HAP-1 (cell line): Measurements from ENCODE around the gene ANKFN1.

Experiments used
- DNase-seq, 2 experiments: peaks; one replicate each; pipeline ENCODE4 v3.0.0-alpha.2; 2016 to 2020; ENCODE audit warnings: low spot score in 2 of 2
- H3K27me3 ChIP-seq: fragments of 250-450 bp; sonication (Bioruptor Pico); 2 replicates; pipeline ENCODE4 v1.5.1; 2020; ENCODE audit warnings: low read depth, mild to moderate bottlenecking, moderate library complexity
- H3K36me3 ChIP-seq: fragments of 250-450 bp; sonication (Bioruptor Pico); replicated peaks from 2 replicates; pipeline ENCODE4 v1.5.1; 2020; ENCODE audit warnings: mild to moderate bottlenecking
- H3K4me1 ChIP-seq: fragments of 250-450 bp; sonication (Bioruptor Pico); 2 replicates; pipeline ENCODE4 v1.5.1; 2020; ENCODE audit warnings: mild to moderate bottlenecking
- H3K4me3 ChIP-seq: fragments of 250-450 bp; sonication (Bioruptor Pico); 2 replicates; pipeline ENCODE4 v1.5.1; 2020; ENCODE audit warnings: mild to moderate bottlenecking, moderate library complexity
- H3K9me3 ChIP-seq: fragments of 250-450 bp; sonication (Bioruptor Pico); 2 replicates; pipeline ENCODE4 v1.5.1; 2020; ENCODE audit warnings: mild to moderate bottlenecking, moderate library complexity
- in situ Hi-C: fragments of 300-500 bp; cut with MboI; formaldehyde crosslinking; loops from 3 replicates; pipeline ENCODE4 v1.14.3; 2020; ENCODE audit warnings: low sequenced_read_pairs, inconsistent platforms, mixed read lengths

Gene ANKFN1

DNA sequence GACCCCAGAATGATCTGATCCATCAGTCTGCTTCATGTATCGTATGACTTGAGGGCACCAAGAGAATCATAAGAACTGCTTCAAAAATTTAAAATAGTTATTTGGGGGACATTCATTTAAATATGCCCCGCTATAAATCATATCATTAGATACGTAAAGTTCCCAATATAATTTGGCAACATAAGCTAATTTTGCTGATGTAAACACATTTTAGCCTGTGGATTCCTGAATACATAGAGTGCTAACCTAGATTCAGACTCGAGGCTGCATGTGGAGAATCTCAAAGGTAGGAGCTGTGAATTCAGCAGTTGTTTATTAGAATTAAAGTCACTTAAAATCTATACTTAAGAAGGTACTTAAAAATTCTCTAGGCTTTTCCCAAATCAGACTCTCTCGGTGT, 24.9 kb downstream of the ANKFN1 start:
- Histone ChIP-seq H3K4me1 (no peaks in the 10 kb centered on the region), H3K9me3 (no peaks in the 10 kb centered on the region), H3K27me3 (no peaks in the 10 kb centered on the region), H3K36me3 (no peaks in the 10 kb centered on the region), H3K4me3 (no peak overlapping the region)
- no peak for DNase-seq
- in situ Hi-C loops: no loop called here

- Histone ChIP-seq H3K4me1 (no peaks in the 10 kb centered on the region), H3K27me3 (no peaks in the 10 kb centered on the region), H3K9me3 (no peaks in the 10 kb centered on the region), H3K4me3 (no peak overlapping the region), H3K36me3 (no peaks in the 10 kb centered on the region)
- in situ Hi-C loops: no loop called here
- no peak for DNase-seq
Measured at GRCh38 chr17:56182081-56182480, 28.8 kb downstream of the ANKFN1 start.

GRCh38 chr17:56184650-56185049, 31.4 kb downstream of the ANKFN1 start:
- in situ Hi-C loops: no loop called here
- H3K36me3 ChIP-seq: no peaks in the 10 kb centered on the region
- no peak overlapping the region for H3K4me3 ChIP-seq

GRCh38 chr17:56185491-56186221, 32.4 kb downstream of the ANKFN1 start:
- Histone ChIP-seq H3K4me3 (no peak overlapping the region), H3K4me1 (no peaks in the 10 kb centered on the region), H3K9me3 (no peaks in the 10 kb centered on the region), H3K27me3 (no peaks in the 10 kb centered on the region), H3K36me3 (no peaks in the 10 kb centered on the region)
- in situ Hi-C loops: no loop called here
- DNase-seq: no peak

More at GRCh38 chr17:56184650-56185049, 31.4 kb downstream of the ANKFN1 start:
- DNase-seq: no peak
- H3K4me1 ChIP-seq: no peaks in the 10 kb centered on the region
- no peaks in the 10 kb centered on the region for H3K9me3 ChIP-seq
- H3K27me3 ChIP-seq: no peaks in the 10 kb centered on the region

DNA sequence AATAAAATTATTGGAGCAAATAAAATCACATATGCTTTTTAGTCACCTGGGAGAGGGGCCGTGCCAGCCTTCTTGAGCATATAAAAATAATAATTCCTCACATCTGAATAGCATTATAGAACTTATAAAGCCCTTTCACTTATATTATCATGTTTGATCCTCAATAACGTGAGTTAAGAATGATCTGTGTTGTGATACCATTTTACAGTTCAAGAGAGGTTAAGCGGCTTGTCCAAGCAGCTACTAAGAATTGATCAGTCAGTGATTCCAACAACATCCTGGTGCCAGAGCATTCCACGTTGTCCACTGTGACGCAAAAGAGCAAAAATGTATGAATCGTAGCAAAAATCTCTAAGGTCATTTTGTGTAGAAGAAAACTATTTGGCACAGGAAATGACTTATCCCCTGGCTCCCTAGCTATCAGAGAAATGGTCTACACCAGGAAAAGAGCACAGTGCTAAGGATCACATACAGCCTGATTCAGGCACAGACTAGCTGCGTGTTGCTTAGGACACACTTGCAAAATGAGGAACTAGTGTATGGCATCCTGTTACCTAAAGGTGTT, 33.0 kb downstream of the ANKFN1 start:
- in situ Hi-C loops: no loop called here
- DNase-seq: no peak
- Histone ChIP-seq H3K4me3 (no peak overlapping the region), H3K36me3 (no peaks in the 10 kb centered on the region), H3K27me3 (no peaks in the 10 kb centered on the region), H3K9me3 (no peaks in the 10 kb centered on the region), H3K4me1 (no peaks in the 10 kb centered on the region)

DNA sequence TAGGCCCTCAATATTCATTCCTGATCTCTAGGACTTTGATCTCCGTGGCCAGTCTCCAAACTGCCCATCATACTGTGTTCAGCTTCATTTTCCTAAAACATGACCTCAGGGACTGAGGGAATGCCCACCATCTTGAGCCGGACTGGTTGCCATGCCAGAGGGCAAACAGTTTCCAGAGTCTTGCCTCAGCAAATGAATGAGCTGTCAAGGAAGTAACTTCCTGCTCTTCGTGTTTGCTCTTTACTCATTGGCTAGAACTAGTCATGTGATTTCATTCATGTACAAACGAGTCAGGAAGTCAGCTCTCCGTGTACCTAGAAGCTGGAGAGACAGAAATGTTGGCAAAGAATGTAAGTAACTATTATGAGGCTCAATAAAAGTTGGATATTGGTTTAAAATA, 50.2 kb downstream of the ANKFN1 start:
- Histone ChIP-seq H3K4me3 (no peak overlapping the region), H3K36me3 (no peaks in the 10 kb centered on the region), H3K27me3 (no peaks in the 10 kb centered on the region), H3K9me3 (no peaks in the 10 kb centered on the region), H3K4me1 (no peaks in the 10 kb centered on the region)
- no peak for DNase-seq
- in situ Hi-C loops: no loop called here

- Histone ChIP-seq H3K4me1 (no peaks in the 10 kb centered on the region), H3K4me3 (no peak overlapping the region), H3K36me3 (no peaks in the 10 kb centered on the region), H3K9me3 (no peaks in the 10 kb centered on the region), H3K27me3 (no peaks in the 10 kb centered on the region)
- in situ Hi-C loops: no loop called here
- no peak for DNase-seq
Measured at GRCh38 chr17:56206351-56206750, 53.1 kb downstream of the ANKFN1 start.

- Histone ChIP-seq H3K4me3 (no peak overlapping the region), H3K9me3 (no peaks in the 10 kb centered on the region), H3K4me1 (no peaks in the 10 kb centered on the region), H3K36me3 (no peaks in the 10 kb centered on the region), H3K27me3 (no peaks in the 10 kb centered on the region)
- DNase-seq: no peak
- in situ Hi-C loops: no loop called here
Measured at GRCh38 chr17:56213031-56213430, 59.8 kb downstream of the ANKFN1 start.

DNA sequence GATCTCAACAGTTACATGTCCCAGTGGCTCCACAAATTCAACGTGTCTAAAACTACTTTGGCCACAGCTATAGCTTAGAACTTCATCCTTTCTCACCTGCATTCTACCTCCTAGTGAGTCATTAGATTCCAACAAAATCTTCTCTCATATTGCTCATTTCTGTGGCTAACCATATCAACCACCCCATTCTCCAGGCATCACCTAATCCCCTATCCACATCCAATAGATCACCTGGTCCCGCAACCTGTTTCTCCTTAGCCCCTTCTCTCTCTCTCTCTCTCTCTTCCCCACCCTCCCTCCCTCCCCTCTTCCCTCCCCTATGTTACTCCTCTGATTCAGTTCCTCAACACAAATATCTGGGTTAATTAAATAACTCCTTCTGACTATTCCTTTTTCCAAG, 64.6 kb downstream of the ANKFN1 start:
- Histone ChIP-seq H3K4me3 (no peak overlapping the region), H3K4me1 (no peaks in the 10 kb centered on the region), H3K9me3 (no peaks in the 10 kb centered on the region), H3K27me3 (no peaks in the 10 kb centered on the region), H3K36me3 (no peaks in the 10 kb centered on the region)
- in situ Hi-C loops: no loop called here
- DNase-seq: no peak

DNA sequence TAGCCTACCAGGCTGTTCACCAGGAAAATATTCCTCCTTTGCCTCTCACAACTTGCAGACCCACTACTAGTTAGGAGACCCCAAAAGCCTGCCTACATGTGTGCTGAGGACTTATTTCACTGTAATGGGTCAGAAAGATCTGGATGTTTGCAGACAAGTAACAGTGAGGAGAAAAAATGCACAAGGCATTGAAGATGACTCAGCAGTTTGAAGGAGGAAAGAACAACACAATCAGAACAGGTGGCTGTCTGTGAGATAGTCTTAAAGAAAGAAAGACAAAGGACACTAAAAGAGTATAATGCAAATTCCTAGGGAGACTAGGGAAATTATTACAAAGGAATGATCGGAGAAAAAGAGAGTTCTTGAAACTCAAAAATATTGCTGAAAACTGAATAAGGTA, 69.0 kb downstream of the ANKFN1 start:
- Histone ChIP-seq H3K36me3 (no peaks in the 10 kb centered on the region), H3K4me1 (no peaks in the 10 kb centered on the region), H3K4me3 (no peak overlapping the region), H3K27me3 (no peaks in the 10 kb centered on the region), H3K9me3 (no peaks in the 10 kb centered on the region)
- in situ Hi-C loops: no loop called here
- DNase-seq: no peak

DNA sequence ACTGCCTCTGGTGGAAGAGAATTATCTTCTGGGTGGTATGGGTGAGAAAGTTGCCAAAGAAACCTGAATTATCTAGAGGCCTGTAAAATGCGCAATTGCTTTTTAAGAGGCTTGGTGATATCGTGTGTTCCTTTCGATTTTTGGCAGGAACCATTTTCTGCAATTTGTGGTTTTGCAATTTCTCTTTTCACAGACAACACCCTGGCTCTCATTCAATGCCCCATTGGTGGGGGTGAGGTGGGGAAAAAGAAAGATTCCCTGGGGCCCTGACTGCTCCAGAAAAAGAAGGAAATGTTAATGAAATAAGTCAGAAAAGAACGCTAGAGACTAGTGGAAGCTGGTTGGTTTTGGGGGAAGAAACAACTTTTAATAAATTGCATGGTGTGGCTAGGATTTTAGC, 77.4 kb downstream of the ANKFN1 start:
- in situ Hi-C loops: no loop called here
- no peak for DNase-seq
- no peaks in the 10 kb centered on the region for H3K4me1 ChIP-seq
- no peaks in the 10 kb centered on the region for H3K9me3 ChIP-seq
- no peaks in the 10 kb centered on the region for H3K36me3 ChIP-seq
- no peaks in the 10 kb centered on the region for H3K27me3 ChIP-seq
- no peak overlapping the region for H3K4me3 ChIP-seq

DNA sequence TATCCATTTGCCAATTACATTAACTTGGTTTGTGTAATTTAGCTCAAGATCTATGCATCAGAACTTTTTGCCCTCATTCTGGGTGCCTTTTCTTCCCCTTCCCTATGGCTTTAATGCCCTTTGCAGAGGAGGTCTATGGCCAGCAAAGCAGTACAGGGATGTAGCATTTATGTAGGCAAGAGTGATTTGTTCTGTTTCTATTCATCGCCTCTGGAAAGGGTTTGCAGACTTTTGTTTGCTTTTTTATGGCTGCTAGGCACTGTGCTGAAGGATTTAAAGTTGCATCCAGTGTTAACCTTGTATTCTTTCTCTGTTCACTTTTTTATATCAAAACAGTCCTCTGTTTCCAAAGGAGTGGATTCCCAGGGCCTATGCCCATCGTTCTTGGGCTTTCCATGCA, 78.0 kb downstream of the ANKFN1 start:
- no peak for DNase-seq
- H3K4me3 ChIP-seq: no peak overlapping the region
- no peaks in the 10 kb centered on the region for H3K9me3 ChIP-seq
- H3K4me1 ChIP-seq: no peaks in the 10 kb centered on the region
- H3K27me3 ChIP-seq: no peaks in the 10 kb centered on the region
- in situ Hi-C loops: no loop called here
- no peaks in the 10 kb centered on the region for H3K36me3 ChIP-seq

GRCh38 chr17:56231693-56232092, 78.4 kb downstream of the ANKFN1 start:
- H3K9me3 ChIP-seq: no peaks in the 10 kb centered on the region
- in situ Hi-C loops: no loop called here
- no peak overlapping the region for H3K4me3 ChIP-seq
- H3K4me1 ChIP-seq: no peaks in the 10 kb centered on the region
- no peaks in the 10 kb centered on the region for H3K27me3 ChIP-seq
- DNase-seq: no peak
- H3K36me3 ChIP-seq: no peaks in the 10 kb centered on the region

DNA sequence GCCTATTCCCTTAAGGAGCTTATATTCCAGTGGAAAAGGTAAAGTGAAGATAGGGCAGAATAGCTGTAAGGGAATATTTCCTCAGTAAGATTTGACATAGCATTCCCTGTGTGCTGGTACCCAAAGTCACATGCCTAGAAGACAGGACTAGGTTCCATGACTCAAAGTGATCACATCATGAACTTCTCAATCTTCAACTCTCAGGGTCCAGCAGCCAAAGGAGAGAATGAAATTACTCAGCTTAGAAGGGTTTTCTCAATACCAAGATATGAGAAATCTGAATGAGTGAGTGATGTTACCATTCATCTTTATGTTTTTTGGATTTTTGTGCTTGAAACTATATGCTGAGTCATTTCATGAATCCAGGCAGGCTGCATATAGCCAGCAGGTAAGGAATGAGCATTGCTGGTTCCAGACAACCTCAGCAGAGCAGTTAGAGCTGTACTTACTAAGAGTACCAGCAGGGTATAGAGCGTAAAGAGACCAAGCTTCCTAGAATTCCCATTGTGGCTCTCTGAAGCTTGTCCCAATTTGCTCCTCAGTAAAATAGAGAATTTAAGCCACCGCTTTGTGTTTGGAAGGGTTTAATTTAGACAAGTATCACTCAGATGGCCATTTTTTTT, 91.1 kb downstream of the ANKFN1 start:
- in situ Hi-C loops: no loop called here
- no peak for DNase-seq
- Histone ChIP-seq H3K36me3 (no peaks in the 10 kb centered on the region), H3K27me3 (no peaks in the 10 kb centered on the region), H3K4me3 (no peak overlapping the region), H3K4me1 (no peaks in the 10 kb centered on the region), H3K9me3 (no peaks in the 10 kb centered on the region)
